Coronary artery (tissue), 2 donors: ENCODE measurements around the gene SELENOO.
"Not testable (repeated sequence)": the region's sequence is repeated elsewhere in the genome, so short reads cannot be mapped to it uniquely, and the experiment has no call there.

Source experiments
- DNase-seq: peaks from one replicate; pipeline ENCODE4 v3.0.0-alpha.2; 2017; ENCODE audit warnings: low spot score
- H3K27ac ChIP-seq, 2 donors: fragments of 200-600 bp; sonication (generic); one replicate each; pipeline ENCODE4 v1.5.1; 2016 to 2019
- H3K4me3 ChIP-seq: fragments of 200-600 bp; sonication (generic); 2 replicates; pipeline ENCODE4 v1.5.1; 2016; ENCODE audit warnings: mild to moderate bottlenecking, moderate library complexity
- CTCF ChIP-seq: fragments of 200-600 bp; sonication (generic); IDR thresholded peaks from one replicate; pipeline ENCODE4 v1.5.1; 2019; ENCODE audit warnings: antibody characterized with exemption

The SELENOO gene

GRCh38 chr22:50203288-50203687 lies 2.5 kb downstream of the SELENOO start:
- no peak for TF ChIP-seq CTCF
- no peak for DNase-seq
- Histone ChIP-seq H3K27ac (no peak overlapping the region), H3K4me3 (no peak overlapping the region)

GRCh38 chr22:50204571-50204970 lies 3.8 kb downstream of the SELENOO start:
- TF ChIP-seq CTCF: no peak
- Histone ChIP-seq H3K27ac (no peak overlapping the region), H3K4me3 (no peak overlapping the region)
- no peak for DNase-seq

GRCh38 chr22:50204998-50205397 lies 4.2 kb downstream of the SELENOO start:
- H3K27ac ChIP-seq, H3K4me3 ChIP-seq, DNase-seq: not testable (repeated sequence)

- H3K27ac ChIP-seq: no peak overlapping the region
- DNase-seq: no peak
- no peak overlapping the region for H3K4me3 ChIP-seq
- TF ChIP-seq CTCF: no peak
Measured at GRCh38 chr22:50205781-50206569, 5.2 kb downstream of the SELENOO start.

- DNase-seq: no peak
- H3K4me3 ChIP-seq: no peak overlapping the region
- no peak overlapping the region for H3K27ac ChIP-seq
Measured at GRCh38 chr22:50206599-50206998, 5.8 kb downstream of the SELENOO start.

GRCh38 chr22:50207383-50208140 lies 6.8 kb downstream of the SELENOO start:
- no peak for DNase-seq
- no peak for TF ChIP-seq CTCF
- no peak overlapping the region for H3K27ac ChIP-seq
- H3K4me3 ChIP-seq: no peak overlapping the region

More at GRCh38 chr22:50206599-50206998, 5.8 kb downstream of the SELENOO start:
- TF ChIP-seq CTCF: no peak

GRCh38 chr22:50208430-50208938 lies 7.7 kb downstream of the SELENOO start:
- DNase-seq: no peak
- no peak overlapping the region for H3K27ac ChIP-seq
- H3K4me3 ChIP-seq: no peak overlapping the region
- TF ChIP-seq CTCF: no peak
